KMS-11 (cell line): ENCODE measurements around the gene CCNE1.
"Not testable (repeated sequence)": the region's sequence is repeated elsewhere in the genome, so short reads cannot be mapped to it uniquely, and the experiment has no call there.

Experiments used
- H2AFZ ChIP-seq: fragments of 200-600 bp; sonication (generic); 2 replicates; pipeline ENCODE4 v1.6.1; 2016; ENCODE audit warnings: antibody characterized with exemption, mixed run types, low read depth
- H3K27ac ChIP-seq: fragments of 200-600 bp; sonication (generic); 2 replicates; pipeline ENCODE4 v1.6.1; 2016; ENCODE audit warnings: mild to moderate bottlenecking, mixed run types
- H3K27me3 ChIP-seq: fragments of 200-600 bp; sonication (generic); 2 replicates; pipeline ENCODE4 v1.6.1; 2017; ENCODE audit warnings: mild to moderate bottlenecking, low read depth, mixed run types, moderate library complexity; ENCODE audit not compliant: insufficient read depth
- H3K36me3 ChIP-seq: fragments of 200-600 bp; sonication (generic); 2 replicates; pipeline ENCODE4 v1.6.1; 2017; ENCODE audit warnings: mild to moderate bottlenecking, mixed run types; ENCODE audit not compliant: insufficient read depth
- H3K4me1 ChIP-seq: fragments of 200-600 bp; sonication (generic); 2 replicates; pipeline ENCODE4 v1.6.1; 2016; ENCODE audit warnings: mild to moderate bottlenecking, low read depth, mixed run types; ENCODE audit not compliant: poor library complexity, severe bottlenecking
- H3K4me2 ChIP-seq: fragments of 200-600 bp; sonication (generic); 2 replicates; pipeline ENCODE4 v1.7.0; 2016; ENCODE audit warnings: mild to moderate bottlenecking, mixed run types
- H3K4me3 ChIP-seq: fragments of 200-600 bp; sonication (generic); IDR thresholded peaks from 2 replicates; pipeline ENCODE4 v1.6.1; 2017; ENCODE audit warnings: low read depth, low read length, mixed read lengths; ENCODE audit not compliant: insufficient read depth
- H3K79me2 ChIP-seq: fragments of 200-600 bp; sonication (generic); 2 replicates; pipeline ENCODE4 v1.6.1; 2016; ENCODE audit warnings: low read depth, mixed run types; ENCODE audit not compliant: insufficient read depth
- H3K9ac ChIP-seq: fragments of 200-600 bp; sonication (generic); 2 replicates; pipeline ENCODE4 v1.6.1; 2016; ENCODE audit warnings: mild to moderate bottlenecking, mixed run types
- H4K20me1 ChIP-seq: fragments of 200-600 bp; sonication (generic); 2 replicates; pipeline ENCODE4 v1.6.1; 2016; ENCODE audit warnings: mild to moderate bottlenecking, mixed run types; ENCODE audit not compliant: insufficient read depth
- TF ChIP-seq, protein P1 (sequence below): fragments of 200-600 bp; sonication (generic); conservative IDR thresholded peaks from 2 replicates; pipeline ENCODE4 v1.6.1; 2017; ENCODE audit warnings: low read depth, mild to moderate bottlenecking, antibody characterized with exemption, low read length, moderate library complexity, mixed read lengths

Gene CCNE1

GRCh38 chr19:29819986-29820385, 8.2 kb downstream of the CCNE1 start:
- H4K20me1 ChIP-seq = no peaks in the 10 kb centered on the region
- TF ChIP-seq, protein P1, sequence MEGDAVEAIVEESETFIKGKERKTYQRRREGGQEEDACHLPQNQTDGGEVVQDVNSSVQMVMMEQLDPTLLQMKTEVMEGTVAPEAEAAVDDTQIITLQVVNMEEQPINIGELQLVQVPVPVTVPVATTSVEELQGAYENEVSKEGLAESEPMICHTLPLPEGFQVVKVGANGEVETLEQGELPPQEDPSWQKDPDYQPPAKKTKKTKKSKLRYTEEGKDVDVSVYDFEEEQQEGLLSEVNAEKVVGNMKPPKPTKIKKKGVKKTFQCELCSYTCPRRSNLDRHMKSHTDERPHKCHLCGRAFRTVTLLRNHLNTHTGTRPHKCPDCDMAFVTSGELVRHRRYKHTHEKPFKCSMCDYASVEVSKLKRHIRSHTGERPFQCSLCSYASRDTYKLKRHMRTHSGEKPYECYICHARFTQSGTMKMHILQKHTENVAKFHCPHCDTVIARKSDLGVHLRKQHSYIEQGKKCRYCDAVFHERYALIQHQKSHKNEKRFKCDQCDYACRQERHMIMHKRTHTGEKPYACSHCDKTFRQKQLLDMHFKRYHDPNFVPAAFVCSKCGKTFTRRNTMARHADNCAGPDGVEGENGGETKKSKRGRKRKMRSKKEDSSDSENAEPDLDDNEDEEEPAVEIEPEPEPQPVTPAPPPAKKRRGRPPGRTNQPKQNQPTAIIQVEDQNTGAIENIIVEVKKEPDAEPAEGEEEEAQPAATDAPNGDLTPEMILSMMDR = no peak
- no peak overlapping the region for H3K27ac ChIP-seq
- H2AFZ ChIP-seq = no peak overlapping the region
- H3K36me3 ChIP-seq = no peaks in the 10 kb centered on the region; the same call in 1 of the 2 replicates
- no peaks in the 10 kb centered on the region for H3K4me1 ChIP-seq
- no peaks in the 10 kb centered on the region for H3K79me2 ChIP-seq
- H3K4me2 ChIP-seq = no peak overlapping the region
- H3K4me3 ChIP-seq = no peak overlapping the region
- H3K27me3 ChIP-seq = no peaks in the 10 kb centered on the region
- no peak overlapping the region for H3K9ac ChIP-seq

DNA sequence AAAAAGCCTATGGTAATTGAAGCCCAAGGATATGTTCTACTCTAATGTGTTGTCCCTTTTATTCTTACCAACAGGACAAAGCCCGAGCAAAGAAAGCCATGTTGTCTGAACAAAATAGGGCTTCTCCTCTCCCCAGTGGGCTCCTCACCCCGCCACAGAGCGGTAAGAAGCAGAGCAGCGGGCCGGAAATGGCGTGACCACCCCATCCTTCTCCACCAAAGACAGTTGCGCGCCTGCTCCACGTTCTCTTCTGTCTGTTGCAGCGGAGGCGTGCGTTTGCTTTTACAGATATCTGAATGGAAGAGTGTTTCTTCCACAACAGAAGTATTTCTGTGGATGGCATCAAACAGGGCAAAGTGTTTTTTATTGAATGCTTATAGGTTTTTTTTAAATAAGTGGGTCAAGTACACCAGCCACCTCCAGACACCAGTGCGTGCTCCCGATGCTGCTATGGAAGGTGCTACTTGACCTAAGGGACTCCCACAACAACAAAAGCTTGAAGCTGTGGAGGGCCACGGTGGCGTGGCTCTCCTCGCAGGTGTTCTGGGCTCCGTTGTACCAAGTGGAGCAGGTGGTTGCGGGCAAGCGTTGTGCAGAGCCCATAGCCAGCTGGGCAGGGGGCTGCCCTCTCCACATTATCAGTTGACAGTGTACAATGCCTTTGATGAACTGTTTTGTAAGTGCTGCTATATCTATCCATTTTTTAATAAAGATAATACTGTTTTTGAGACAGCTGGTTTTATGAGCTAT, 12.0 kb downstream of the CCNE1 start:
- H3K4me2 ChIP-seq = no peak overlapping the region
- TF ChIP-seq, protein P1 = no peak
- H3K4me1 ChIP-seq = no peaks in the 10 kb centered on the region
- no peak overlapping the region for H3K27ac ChIP-seq
- H3K36me3 ChIP-seq = no peaks in the 10 kb centered on the region; the same call in 1 of the 2 replicates
- no peak overlapping the region for H3K4me3 ChIP-seq
- H3K27me3 ChIP-seq = no peaks in the 10 kb centered on the region
- no peak overlapping the region for H3K9ac ChIP-seq
- no peaks in the 10 kb centered on the region for H4K20me1 ChIP-seq
- no peak overlapping the region for H2AFZ ChIP-seq
- no peaks in the 10 kb centered on the region for H3K79me2 ChIP-seq

- H3K9ac ChIP-seq, H3K27me3 ChIP-seq, H3K4me3 ChIP-seq, H3K79me2 ChIP-seq, H3K27ac ChIP-seq, H4K20me1 ChIP-seq, H2AFZ ChIP-seq, H3K4me2 ChIP-seq, H3K36me3 ChIP-seq, H3K4me1 ChIP-seq: not testable (repeated sequence)
Measured at GRCh38 chr19:29825263-29825662, 13.5 kb downstream of the CCNE1 start.

- Histone ChIP-seq H2AFZ (no peak overlapping the region), H4K20me1 (no peaks in the 10 kb centered on the region), H3K27me3 (no peaks in the 10 kb centered on the region), H3K79me2 (no peaks in the 10 kb centered on the region), H3K4me2 (no peak overlapping the region), H3K4me3 (no peak overlapping the region), H3K4me1 (no peaks in the 10 kb centered on the region), H3K9ac (no peak overlapping the region), H3K27ac (no peak overlapping the region), H3K36me3 (no peaks in the 10 kb centered on the region)
- TF ChIP-seq, protein P1 = no peak
Measured at GRCh38 chr19:29831041-29831548, 19.3 kb downstream of the CCNE1 start.

GRCh38 chr19:29831686-29832085, 19.9 kb downstream of the CCNE1 start:
- H3K79me2 ChIP-seq = no peaks in the 10 kb centered on the region
- H2AFZ ChIP-seq = no peak overlapping the region
- no peaks in the 10 kb centered on the region for H3K4me1 ChIP-seq
- no peak overlapping the region for H3K27ac ChIP-seq
- no peak overlapping the region for H3K4me3 ChIP-seq
- H3K27me3 ChIP-seq = no peaks in the 10 kb centered on the region
- H3K36me3 ChIP-seq = no peaks in the 10 kb centered on the region
- TF ChIP-seq, protein P1 = no peak
- H3K4me2 ChIP-seq = no peak overlapping the region
- no peaks in the 10 kb centered on the region for H4K20me1 ChIP-seq
- no peak overlapping the region for H3K9ac ChIP-seq
